WTC11 (cell line): ENCODE measurements around the gene ANKRD24. TPM values are rescaled to one million over a fixed set of nuclear protein-coding genes. Genes with fewer than 3 reads are reported as not detected.

Source experiments
- ATAC-seq: fragments of 200-7000 bp; cut with Tn5 transposase; 2 replicates; pipeline ENCODE4 v1.10.0; 2021; ENCODE audit warnings: mild to moderate bottlenecking, moderate library complexity
- CTCF ChIA-PET: fragments of 300-600 bp; sonication (Branson Sonifier 250); formaldehyde crosslinking; loops from one replicate; lab custom pipeline; 2021; ENCODE audit warnings: antibody characterized with exemption; lab: Charles Lee
- POLR2A ChIA-PET: fragments of 350-600 bp; sonication (Branson Sonifier 250); formaldehyde crosslinking; loops from one replicate; lab custom pipeline; 2021; ENCODE audit warnings: antibody characterized with exemption; lab: Charles Lee
- DNase-seq: peaks from one replicate; pipeline ENCODE4 v3.0.0; 2021; ENCODE audit warnings: low spot score
- H3K27ac Mint-ChIP-seq: 2 replicates; pipeline ENCODE4 v1.8.0; 2021; ENCODE audit warnings: mixed read lengths
- H3K27me3 Mint-ChIP-seq: 2 replicates; pipeline ENCODE4 v1.8.0; 2021; ENCODE audit warnings: low read depth, mild to moderate bottlenecking, moderate library complexity, mixed read lengths
- H3K36me3 Mint-ChIP-seq: 2 replicates; pipeline ENCODE4 v1.8.0; 2021; ENCODE audit warnings: mixed read lengths
- H3K4me1 Mint-ChIP-seq: 2 replicates; pipeline ENCODE4 v1.8.0; 2022; ENCODE audit warnings: mixed read lengths
- H3K4me3 Mint-ChIP-seq: 2 replicates; pipeline ENCODE4 v1.8.0; 2021; ENCODE audit warnings: mild to moderate bottlenecking, moderate library complexity, mixed read lengths
- H3K9me3 Mint-ChIP-seq: 2 replicates; pipeline ENCODE4 v1.8.0; 2021; ENCODE audit warnings: mixed read lengths
- AFF4 ChIP-seq: sonication (generic); formaldehyde crosslinking; IDR thresholded peaks from 2 replicates; pipeline ENCODE4 v1.8.1; 2023; ENCODE audit warnings: mild to moderate bottlenecking, missing genetic modification reagents, borderline replicate concordance
- EMX1 ChIP-seq: fragments of 250-450 bp; sonication (Bioruptor Pico); IDR thresholded peaks from 2 replicates; pipeline ENCODE4 v1.8.0; 2021; ENCODE audit warnings: mild to moderate bottlenecking
- FOXJ3 ChIP-seq: sonication (generic); formaldehyde crosslinking; IDR thresholded peaks from 2 replicates; pipeline ENCODE4 v1.9.0; 2021; ENCODE audit warnings: missing genetic modification reagents, mild to moderate bottlenecking, borderline replicate concordance
- FOXK1 ChIP-seq: sonication (generic); formaldehyde crosslinking; IDR thresholded peaks from 2 replicates; pipeline ENCODE4 v1.8.0; 2022; ENCODE audit warnings: mild to moderate bottlenecking, moderate library complexity, missing genetic modification reagents
- GTF2I ChIP-seq: fragments of 250-450 bp; sonication (Bioruptor Pico); conservative IDR thresholded peaks from 2 replicates; pipeline ENCODE4 v1.4.0; 2021; ENCODE audit warnings: mild to moderate bottlenecking
- JUN ChIP-seq: sonication (generic); formaldehyde crosslinking; IDR thresholded peaks from 2 replicates; pipeline ENCODE4 v1.8.0; 2023; ENCODE audit warnings: mild to moderate bottlenecking, missing genetic modification reagents
- KAT7 ChIP-seq: sonication (generic); formaldehyde crosslinking; IDR thresholded peaks from 2 replicates; pipeline ENCODE4 v1.8.1; 2023; ENCODE audit warnings: missing genetic modification reagents, mild to moderate bottlenecking, borderline replicate concordance
- NFATC4 ChIP-seq: fragments of 250-450 bp; sonication (Bioruptor Pico); IDR thresholded peaks from 2 replicates; pipeline ENCODE4 v1.9.0; 2021; ENCODE audit warnings: mild to moderate bottlenecking
- NR2C2 ChIP-seq: sonication (generic); formaldehyde crosslinking; IDR thresholded peaks from 2 replicates; pipeline ENCODE4 v1.8.0; 2022; ENCODE audit warnings: mild to moderate bottlenecking, missing genetic modification reagents
- OVOL2 ChIP-seq: fragments of 250-450 bp; sonication (Bioruptor Pico); IDR thresholded peaks from 2 replicates; pipeline ENCODE4 v1.9.0; 2021; ENCODE audit warnings: mild to moderate bottlenecking, borderline replicate concordance
- PRDM15 ChIP-seq: sonication (generic); formaldehyde crosslinking; IDR thresholded peaks from 2 replicates; pipeline ENCODE4 v1.8.0; 2022; ENCODE audit warnings: missing genetic modification reagents
- RORB ChIP-seq: fragments of 250-450 bp; sonication (Bioruptor Pico); IDR thresholded peaks from 2 replicates; pipeline ENCODE4 v1.9.0; 2021; ENCODE audit warnings: mild to moderate bottlenecking
- SMAD4 ChIP-seq: sonication (generic); formaldehyde crosslinking; IDR thresholded peaks from 2 replicates; pipeline ENCODE4 v1.8.0; 2022; ENCODE audit warnings: mild to moderate bottlenecking, missing genetic modification reagents
- USF1 ChIP-seq: sonication (generic); formaldehyde crosslinking; IDR thresholded peaks from 2 replicates; pipeline ENCODE4 v1.8.0; 2022; ENCODE audit warnings: mild to moderate bottlenecking, missing genetic modification reagents
- ZNF138 ChIP-seq: sonication (generic); formaldehyde crosslinking; conservative IDR thresholded peaks from 2 replicates; pipeline ENCODE4 v1.8.1; 2022; ENCODE audit warnings: mild to moderate bottlenecking, moderate library complexity, missing genetic modification reagents
- ZNF263 ChIP-seq: sonication (generic); formaldehyde crosslinking; IDR thresholded peaks from 2 replicates; pipeline ENCODE4 v1.8.1; 2022; ENCODE audit warnings: low read depth, mild to moderate bottlenecking, moderate library complexity, missing genetic modification reagents
- ZNF425 ChIP-seq: fragments of 250-450 bp; sonication (Bioruptor Pico); conservative IDR thresholded peaks from 2 replicates; pipeline ENCODE4 v1.9.0; 2021; ENCODE audit warnings: mild to moderate bottlenecking
- total RNA-seq: library from RNA; stranded (reverse); gene quantifications from 3 replicates; pipeline ENCODE4 v1.2.3, GENCODE V29; 2021
- TF ChIP-seq, protein P1 (sequence below): fragments of 250-450 bp; sonication (Bioruptor Pico); IDR thresholded peaks from 2 replicates; pipeline ENCODE4 v1.9.0; 2021; ENCODE audit warnings: mild to moderate bottlenecking, borderline replicate concordance

ANKRD24 gene
- total RNA-seq, 1 experiment from 2014 or later, result 11.3 TPM

DNA sequence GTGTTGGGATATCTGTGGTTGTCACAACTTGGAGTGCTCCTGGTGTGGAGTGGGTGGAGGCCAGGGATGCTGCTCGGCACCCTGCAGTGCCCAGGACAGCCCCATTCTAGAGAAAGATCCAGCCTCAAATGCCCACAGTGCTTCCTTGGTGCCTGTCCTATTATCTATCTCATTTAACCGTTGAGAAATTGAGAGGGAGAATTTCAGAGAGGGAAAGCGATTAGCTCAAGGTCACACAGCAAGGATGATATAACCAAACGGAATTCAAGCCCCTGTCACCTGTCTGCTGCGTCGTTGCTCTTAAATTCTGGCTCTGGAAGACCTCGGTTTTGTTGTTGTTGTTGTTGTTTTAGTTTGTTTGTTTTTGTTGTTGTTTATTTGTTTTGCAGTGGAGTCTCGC, 13.5 kb downstream of the ANKRD24 start:
- TF ChIP-seq NFATC4 (CRISPR knock-in tag), result no peak
- no peak for TF ChIP-seq SMAD4 (CRISPR knock-in tag)
- TF ChIP-seq KAT7, result no peak
- TF ChIP-seq RORB (CRISPR knock-in tag), result no peak
- no peak for TF ChIP-seq GTF2I
- no peak for TF ChIP-seq PRDM15 (CRISPR knock-in tag)
- TF ChIP-seq OVOL2 (CRISPR knock-in tag), result no peak
- no peak for TF ChIP-seq ZNF263 (CRISPR knock-in tag)
- no peak for TF ChIP-seq ZNF425
- TF ChIP-seq EMX1, result no peak
- no peak for TF ChIP-seq FOXJ3 (CRISPR knock-in tag)
- TF ChIP-seq FOXK1 (CRISPR knock-in tag), result no peak
- no peak for TF ChIP-seq ZNF138 (CRISPR knock-in tag)
- TF ChIP-seq AFF4, result no peak
- TF ChIP-seq NR2C2, result no peak
- no peak for TF ChIP-seq JUN (CRISPR knock-in tag)
- TF ChIP-seq, protein P1, sequence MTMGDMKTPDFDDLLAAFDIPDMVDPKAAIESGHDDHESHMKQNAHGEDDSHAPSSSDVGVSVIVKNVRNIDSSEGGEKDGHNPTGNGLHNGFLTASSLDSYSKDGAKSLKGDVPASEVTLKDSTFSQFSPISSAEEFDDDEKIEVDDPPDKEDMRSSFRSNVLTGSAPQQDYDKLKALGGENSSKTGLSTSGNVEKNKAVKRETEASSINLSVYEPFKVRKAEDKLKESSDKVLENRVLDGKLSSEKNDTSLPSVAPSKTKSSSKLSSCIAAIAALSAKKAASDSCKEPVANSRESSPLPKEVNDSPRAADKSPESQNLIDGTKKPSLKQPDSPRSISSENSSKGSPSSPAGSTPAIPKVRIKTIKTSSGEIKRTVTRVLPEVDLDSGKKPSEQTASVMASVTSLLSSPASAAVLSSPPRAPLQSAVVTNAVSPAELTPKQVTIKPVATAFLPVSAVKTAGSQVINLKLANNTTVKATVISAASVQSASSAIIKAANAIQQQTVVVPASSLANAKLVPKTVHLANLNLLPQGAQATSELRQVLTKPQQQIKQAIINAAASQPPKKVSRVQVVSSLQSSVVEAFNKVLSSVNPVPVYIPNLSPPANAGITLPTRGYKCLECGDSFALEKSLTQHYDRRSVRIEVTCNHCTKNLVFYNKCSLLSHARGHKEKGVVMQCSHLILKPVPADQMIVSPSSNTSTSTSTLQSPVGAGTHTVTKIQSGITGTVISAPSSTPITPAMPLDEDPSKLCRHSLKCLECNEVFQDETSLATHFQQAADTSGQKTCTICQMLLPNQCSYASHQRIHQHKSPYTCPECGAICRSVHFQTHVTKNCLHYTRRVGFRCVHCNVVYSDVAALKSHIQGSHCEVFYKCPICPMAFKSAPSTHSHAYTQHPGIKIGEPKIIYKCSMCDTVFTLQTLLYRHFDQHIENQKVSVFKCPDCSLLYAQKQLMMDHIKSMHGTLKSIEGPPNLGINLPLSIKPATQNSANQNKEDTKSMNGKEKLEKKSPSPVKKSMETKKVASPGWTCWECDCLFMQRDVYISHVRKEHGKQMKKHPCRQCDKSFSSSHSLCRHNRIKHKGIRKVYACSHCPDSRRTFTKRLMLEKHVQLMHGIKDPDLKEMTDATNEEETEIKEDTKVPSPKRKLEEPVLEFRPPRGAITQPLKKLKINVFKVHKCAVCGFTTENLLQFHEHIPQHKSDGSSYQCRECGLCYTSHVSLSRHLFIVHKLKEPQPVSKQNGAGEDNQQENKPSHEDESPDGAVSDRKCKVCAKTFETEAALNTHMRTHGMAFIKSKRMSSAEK (CRISPR knock-in tag), result no peak
- TF ChIP-seq USF1 (CRISPR knock-in tag), result no peak
- ChIA-PET CTCF (interaction anchor here (1.5 kb wide), 1 partner anchor 10 kb away, joined by 4 read pairs; no protein-coding TSS in a partner anchor), POLR2A (no interaction called here)
- DNase-seq, result no peak
- peaks cover 50% of the 10 kb centered on the region for H3K27me3 Mint-ChIP-seq
- peaks cover 5% of the 10 kb centered on the region; the same call in 1 of the 2 replicates for H3K36me3 Mint-ChIP-seq
- H3K9me3 Mint-ChIP-seq, result peaks cover 15% of the 10 kb centered on the region
- no peak overlapping the region for H3K4me3 Mint-ChIP-seq
- ATAC-seq, result no peak
- peaks cover 23% of the 10 kb centered on the region for H3K4me1 Mint-ChIP-seq
- H3K27ac Mint-ChIP-seq, result no peak overlapping the region
